ENCODE measurements around the gene TARM1. TPM values are rescaled to one million over a fixed set of nuclear protein-coding genes. Genes with fewer than 3 reads are reported as not detected.

TARM1 gene
- total and polyA plus RNA-seq, 2 donors, result not detected

- no peak overlapping the region for H3K4me3 ChIP-seq (ENCODE audit: low read depth, low read length)
- 44% methylated on average over 4 of the region's 4 CpGs for WGBS
- DNase-seq (ENCODE audit: extremely low spot score), result no peak
- H3K27ac ChIP-seq (ENCODE audit: low read depth), result no peak overlapping the region
- H3K36me3 ChIP-seq (ENCODE audit: insufficient read depth), result no peaks in the 10 kb centered on the region
- no peaks in the 10 kb centered on the region for H3K4me1 ChIP-seq (ENCODE audit: insufficient read depth)
Observed at GRCh38 chr19:54035215-54036178, 45.7 kb downstream of the TARM1 start.

DNA sequence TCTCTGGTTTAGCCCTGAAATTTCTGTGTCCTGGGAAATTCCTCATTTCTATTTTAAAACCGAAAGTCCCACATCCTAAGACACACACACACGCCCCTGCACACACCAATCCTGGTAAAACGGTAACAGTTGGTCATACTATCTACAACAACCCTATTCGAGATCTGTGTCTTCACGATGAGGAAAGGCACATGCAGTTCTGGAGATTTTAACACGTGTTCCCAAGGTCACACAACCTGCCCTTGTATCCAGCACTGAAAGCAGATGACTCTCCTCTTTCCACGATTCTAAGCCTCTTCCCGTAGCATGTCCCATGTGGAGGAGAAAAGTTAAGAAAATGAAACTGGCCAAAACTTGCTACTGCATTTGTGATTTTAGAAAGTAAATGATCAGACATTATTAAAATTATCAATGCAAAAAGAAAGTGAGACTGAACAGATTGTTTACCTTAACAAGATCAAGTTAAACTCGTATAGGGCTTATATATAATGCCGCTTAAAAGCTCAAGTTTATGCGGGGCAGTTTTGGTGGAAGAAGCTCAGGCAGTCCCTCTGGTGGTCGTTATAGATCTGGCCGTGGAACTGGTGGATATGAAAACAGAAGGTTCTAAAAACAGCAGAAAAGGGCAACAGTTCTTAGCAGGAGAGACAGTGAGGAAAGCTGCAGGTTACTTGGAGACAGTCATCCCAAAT, 50.1 kb downstream of the TARM1 start:
- no peaks in the 10 kb centered on the region for H3K36me3 ChIP-seq (ENCODE audit: insufficient read depth)
- 39% methylated on average over 13 of the region's 13 CpGs for WGBS
- H3K4me1 ChIP-seq (ENCODE audit: insufficient read depth), result no peaks in the 10 kb centered on the region
- DNase-seq (ENCODE audit: extremely low spot score), result no peak
- no peak overlapping the region for H3K27ac ChIP-seq (ENCODE audit: low read depth)
- no peak overlapping the region for H3K4me3 ChIP-seq (ENCODE audit: low read depth, low read length)

DNA sequence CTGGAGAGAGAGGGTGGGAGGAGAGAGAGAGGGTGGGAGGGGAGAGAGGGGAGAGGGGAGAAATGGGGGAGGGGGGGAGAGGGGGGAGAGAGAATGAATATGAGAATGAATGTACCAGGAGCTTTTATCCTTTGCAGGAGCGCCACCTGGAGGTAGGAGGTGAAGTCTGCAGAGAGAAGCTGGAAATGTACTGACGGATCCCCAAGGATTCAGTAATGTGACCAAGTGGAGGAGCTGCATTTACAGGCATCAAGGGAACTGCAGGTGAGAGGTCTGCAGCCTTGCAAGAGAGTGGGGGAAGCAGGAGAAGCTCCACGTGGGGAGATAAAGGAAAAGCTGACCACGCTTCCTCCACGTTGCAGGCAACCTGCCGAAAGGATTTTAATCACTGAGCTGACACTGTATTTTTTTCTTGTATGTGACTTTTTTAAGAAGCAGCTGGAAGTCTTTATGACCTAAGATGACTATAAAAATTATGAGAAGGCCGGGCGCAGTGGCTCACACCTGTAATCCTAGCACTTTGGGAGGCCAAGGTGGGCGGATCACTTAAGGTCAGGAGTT, 51.2 kb downstream of the TARM1 start:
- WGBS, result 27% methylated on average over 9 of the region's 9 CpGs
- no peak for DNase-seq (ENCODE audit: extremely low spot score)
- no peaks in the 10 kb centered on the region for H3K4me1 ChIP-seq (ENCODE audit: insufficient read depth)
- H3K27ac ChIP-seq (ENCODE audit: low read depth), result no peak overlapping the region
- no peak overlapping the region for H3K4me3 ChIP-seq (ENCODE audit: low read depth, low read length)
- H3K36me3 ChIP-seq (ENCODE audit: insufficient read depth), result no peaks in the 10 kb centered on the region

GRCh38 chr19:54029301-54029700, 51.9 kb downstream of the TARM1 start:
- Histone ChIP-seq H3K27ac (ENCODE audit: low read depth) (no peak overlapping the region), H3K36me3 (ENCODE audit: insufficient read depth) (no peaks in the 10 kb centered on the region), H3K4me3 (ENCODE audit: low read depth, low read length) (no peak overlapping the region), H3K4me1 (ENCODE audit: insufficient read depth) (no peaks in the 10 kb centered on the region)
- 77% methylated on average over 3 of the region's 3 CpGs for WGBS
- no peak for DNase-seq (ENCODE audit: extremely low spot score)

- no peak for DNase-seq (ENCODE audit: extremely low spot score)
- Histone ChIP-seq H3K27ac (ENCODE audit: low read depth) (no peak overlapping the region), H3K36me3 (ENCODE audit: insufficient read depth) (no peaks in the 10 kb centered on the region), H3K4me1 (ENCODE audit: insufficient read depth) (peaks cover 1% of the 10 kb centered on the region), H3K4me3 (ENCODE audit: low read depth, low read length) (no peak overlapping the region)
- 69% methylated on average over 7 of the region's 7 CpGs for WGBS
Observed at GRCh38 chr19:54026656-54027055, 54.5 kb downstream of the TARM1 start.

- no peak overlapping the region for H3K4me3 ChIP-seq (ENCODE audit: low read depth, low read length)
- WGBS, result 76% methylated on average over 9 of the region's 9 CpGs
Observed at GRCh38 chr19:54024660-54025059, 56.5 kb downstream of the TARM1 start.

GRCh38 chr19:54023191-54023590, 58.0 kb downstream of the TARM1 start:
- DNase-seq (ENCODE audit: extremely low spot score), result no peak
- Histone ChIP-seq H3K4me3 (ENCODE audit: low read depth, low read length) (no peak overlapping the region), H3K27ac (ENCODE audit: low read depth) (no peak overlapping the region), H3K4me1 (ENCODE audit: insufficient read depth) (peaks cover 1% of the 10 kb centered on the region), H3K36me3 (ENCODE audit: insufficient read depth) (no peaks in the 10 kb centered on the region)
- WGBS, result 35% methylated on average over 3 of the region's 3 CpGs

More at GRCh38 chr19:54024660-54025059, 56.5 kb downstream of the TARM1 start:
- Histone ChIP-seq H3K27ac (ENCODE audit: low read depth) (no peak overlapping the region), H3K4me1 (ENCODE audit: insufficient read depth) (peaks cover 1% of the 10 kb centered on the region), H3K36me3 (ENCODE audit: insufficient read depth) (no peaks in the 10 kb centered on the region)
- no peak for DNase-seq (ENCODE audit: extremely low spot score)

GRCh38 chr19:54021932-54022331, 59.2 kb downstream of the TARM1 start:
- Histone ChIP-seq H3K27ac (ENCODE audit: low read depth) (no peak overlapping the region), H3K4me1 (ENCODE audit: insufficient read depth) (peaks cover 1% of the 10 kb centered on the region), H3K4me3 (ENCODE audit: low read depth, low read length) (no peak overlapping the region), H3K36me3 (ENCODE audit: insufficient read depth) (no peaks in the 10 kb centered on the region)
- no peak for DNase-seq (ENCODE audit: extremely low spot score)
- 93% methylated on average over 13 of the region's 13 CpGs for WGBS

GRCh38 chr19:54021363-54021762, 59.8 kb downstream of the TARM1 start:
- WGBS, result 86% methylated on average over 8 of the region's 8 CpGs
- peaks cover 1% of the 10 kb centered on the region for H3K4me1 ChIP-seq (ENCODE audit: insufficient read depth)
- no peak overlapping the region for H3K4me3 ChIP-seq (ENCODE audit: low read depth, low read length)
- no peak for DNase-seq (ENCODE audit: extremely low spot score)
- no peaks in the 10 kb centered on the region for H3K36me3 ChIP-seq (ENCODE audit: insufficient read depth)
- no peak overlapping the region for H3K27ac ChIP-seq (ENCODE audit: low read depth)

Small RNA genes lying within 50 kb of the gene (small RNA-seq; reads per million reads assigned to genes)
- gene AC012314.20, result not detected

Other genes with a start within 250 kb of the TARM1 start
- gene MYADM, start 213.5 kb downstream of the TARM1 start, total RNA-seq, result 31.9 TPM
- gene MYADM, start 213.5 kb downstream of the TARM1 start, polyA plus RNA-seq, result 271 TPM
- gene PRKCG, start 199.2 kb downstream of the TARM1 start, total RNA-seq, result 0.32 TPM
- gene PRKCG, start 199.2 kb downstream of the TARM1 start, polyA plus RNA-seq, result 0.03 TPM
- 0.26 TPM for gene CACNG7, start 172.1 kb downstream of the TARM1 start, total RNA-seq
- 0.09 TPM for gene CACNG7, start 172.1 kb downstream of the TARM1 start, polyA plus RNA-seq
- gene CACNG8, start 118.4 kb downstream of the TARM1 start, total RNA-seq, result 0.11 TPM
- 0.08 TPM for gene CACNG8, start 118.4 kb downstream of the TARM1 start, polyA plus RNA-seq
- 1.3 TPM for gene CACNG6, start 89.7 kb downstream of the TARM1 start, total RNA-seq
- gene CACNG6, start 89.7 kb downstream of the TARM1 start, polyA plus RNA-seq, result not detected
- gene VSTM1, start 17.5 kb downstream of the TARM1 start, total RNA-seq, result not detected
- not detected for gene VSTM1, start 17.5 kb downstream of the TARM1 start, polyA plus RNA-seq
- 0.21 TPM for gene OSCAR, start 19.4 kb upstream of the TARM1 start, total RNA-seq
- gene OSCAR, start 19.4 kb upstream of the TARM1 start, polyA plus RNA-seq, result 2.3 TPM
- gene NDUFA3, start 21.5 kb upstream of the TARM1 start, total RNA-seq, result 11.3 TPM
- 155 TPM for gene NDUFA3, start 21.5 kb upstream of the TARM1 start, polyA plus RNA-seq
- gene TFPT, start 34.3 kb upstream of the TARM1 start, total RNA-seq, result 4.0 TPM
- gene TFPT, start 34.3 kb upstream of the TARM1 start, polyA plus RNA-seq, result 22.8 TPM
- gene PRPF31, start 34.4 kb upstream of the TARM1 start, total RNA-seq, result 22.5 TPM
- 67.7 TPM for gene PRPF31, start 34.4 kb upstream of the TARM1 start, polyA plus RNA-seq
- 11.6 TPM for gene CNOT3, start 56.4 kb upstream of the TARM1 start, total RNA-seq
- gene CNOT3, start 56.4 kb upstream of the TARM1 start, polyA plus RNA-seq, result 35.8 TPM
- 3.8 TPM for gene LENG1, start 78.4 kb upstream of the TARM1 start, total RNA-seq
- gene LENG1, start 78.4 kb upstream of the TARM1 start, polyA plus RNA-seq, result 14.0 TPM
- gene TMC4, start 91.8 kb upstream of the TARM1 start, total RNA-seq, result 15.4 TPM
- gene TMC4, start 91.8 kb upstream of the TARM1 start, polyA plus RNA-seq, result 16.0 TPM
- 22.9 TPM for gene MBOAT7, start 108.2 kb upstream of the TARM1 start, total RNA-seq
- gene MBOAT7, start 108.2 kb upstream of the TARM1 start, polyA plus RNA-seq, result 69.7 TPM
- gene TSEN34, start 109.9 kb upstream of the TARM1 start, total RNA-seq, result 31.1 TPM
- gene TSEN34, start 109.9 kb upstream of the TARM1 start, polyA plus RNA-seq, result 81.4 TPM
- gene RPS9, start 119.5 kb upstream of the TARM1 start, total RNA-seq, result 2,561 TPM
- gene RPS9, start 119.5 kb upstream of the TARM1 start, polyA plus RNA-seq, result 3,100 TPM
- gene LILRB3, start 141.6 kb upstream of the TARM1 start, total RNA-seq, result 2.9 TPM
- gene LILRB3, start 141.6 kb upstream of the TARM1 start, polyA plus RNA-seq, result 7.2 TPM
- 0.95 TPM for gene LILRA6, start 161.4 kb upstream of the TARM1 start, total RNA-seq
- 3.4 TPM for gene LILRA6, start 161.4 kb upstream of the TARM1 start, polyA plus RNA-seq
- gene LILRB5, start 175.9 kb upstream of the TARM1 start, total RNA-seq, result 4.2 TPM
- gene LILRB5, start 175.9 kb upstream of the TARM1 start, polyA plus RNA-seq, result 5.6 TPM
- 1.3 TPM for gene LILRB2, start 199.7 kb upstream of the TARM1 start, total RNA-seq
- 6.2 TPM for gene LILRB2, start 199.7 kb upstream of the TARM1 start, polyA plus RNA-seq
- gene LILRA5, start 231.8 kb upstream of the TARM1 start, total RNA-seq, result 1.3 TPM
- 7.3 TPM for gene LILRA5, start 231.8 kb upstream of the TARM1 start, polyA plus RNA-seq

Measured in urinary bladder (tissue), 4 donors.